ENCODE data around the gene HSPA1B.
"Not testable (repeated sequence)": the region's sequence is repeated elsewhere in the genome, so short reads cannot be mapped to it uniquely, and the experiment has no call there.

Gene HSPA1B

DNA sequence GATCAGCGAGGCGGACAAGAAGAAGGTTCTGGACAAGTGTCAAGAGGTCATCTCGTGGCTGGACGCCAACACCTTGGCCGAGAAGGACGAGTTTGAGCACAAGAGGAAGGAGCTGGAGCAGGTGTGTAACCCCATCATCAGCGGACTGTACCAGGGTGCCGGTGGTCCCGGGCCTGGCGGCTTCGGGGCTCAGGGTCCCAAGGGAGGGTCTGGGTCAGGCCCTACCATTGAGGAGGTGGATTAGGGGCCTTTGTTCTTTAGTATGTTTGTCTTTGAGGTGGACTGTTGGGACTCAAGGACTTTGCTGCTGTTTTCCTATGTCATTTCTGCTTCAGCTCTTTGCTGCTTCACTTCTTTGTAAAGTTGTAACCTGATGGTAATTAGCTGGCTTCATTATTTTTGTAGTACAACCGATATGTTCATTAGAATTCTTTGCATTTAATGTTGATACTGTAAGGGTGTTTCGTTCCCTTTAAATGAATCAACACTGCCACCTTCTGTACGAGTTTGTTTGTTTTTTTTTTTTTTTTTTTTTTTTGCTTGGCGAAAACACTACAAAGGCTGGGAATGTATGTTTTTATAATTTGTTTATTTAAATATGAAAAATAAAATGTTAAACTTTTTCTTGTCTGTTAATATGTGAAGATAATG is 2.2 kb downstream of the HSPA1B start:
- DNase-seq, result peak; percentile 59

DNA sequence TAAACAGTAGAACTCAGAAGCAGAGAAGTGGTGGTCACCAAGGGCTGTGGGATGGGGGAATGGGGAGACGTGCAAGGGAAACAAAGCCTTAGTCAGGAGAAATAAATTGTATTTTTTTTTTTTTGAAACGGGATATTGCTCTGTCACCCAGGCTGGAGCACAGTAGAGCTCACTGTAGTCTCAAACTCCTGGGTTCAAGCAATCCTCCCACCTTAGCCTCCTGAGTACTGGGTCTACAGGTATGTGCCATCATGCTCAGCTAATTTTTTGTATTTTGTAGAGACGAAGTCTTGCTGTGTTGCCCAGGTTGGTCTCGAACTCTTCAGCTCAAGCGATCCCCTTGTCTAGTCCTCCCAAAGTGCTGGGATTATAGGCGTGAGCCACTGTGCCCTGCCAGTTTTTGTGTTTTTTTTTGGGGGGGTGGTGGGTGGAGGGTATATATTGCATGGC is 3.4 kb downstream of the HSPA1B start:
- DNase-seq, result no peak

DNA sequence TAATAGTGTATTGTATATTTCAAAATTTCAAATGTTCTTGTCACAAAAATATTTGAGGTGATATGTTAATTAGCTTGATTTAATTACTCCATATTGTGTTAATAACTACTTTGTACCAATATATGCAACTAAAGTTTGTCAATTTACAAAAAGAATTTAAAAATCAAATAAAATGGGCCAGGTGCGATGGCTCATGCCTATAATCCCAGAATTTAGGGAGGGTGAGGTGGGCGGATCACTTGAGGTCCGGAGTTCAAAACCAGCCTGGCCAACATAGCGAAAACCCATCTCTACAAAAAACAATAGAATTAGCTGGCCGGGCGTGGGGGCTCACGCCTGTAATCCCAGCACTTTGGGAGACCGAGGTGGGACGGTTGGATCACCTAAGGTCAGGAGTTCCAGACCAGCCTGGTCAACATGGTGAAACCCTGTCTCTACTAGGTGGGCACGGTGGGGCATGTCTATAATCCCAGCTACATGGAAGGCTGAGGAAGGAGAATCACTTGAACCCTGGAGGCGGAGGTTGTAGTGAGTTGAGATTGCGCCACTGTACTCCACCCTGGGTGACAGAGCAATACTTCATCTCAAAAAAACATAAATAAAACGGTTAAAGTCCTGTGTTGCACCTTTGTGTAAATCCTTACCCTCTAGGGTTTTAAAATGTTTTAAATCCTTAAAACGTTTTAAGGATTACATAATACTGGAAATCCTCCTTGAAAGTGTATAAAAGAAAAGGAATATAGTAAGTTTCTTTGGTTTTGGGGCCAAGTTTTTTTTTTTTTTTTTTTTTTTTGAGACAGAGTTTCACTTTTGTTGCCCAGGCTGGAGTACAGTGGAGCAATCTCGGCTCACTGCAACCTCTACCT is 4.0 kb downstream of the HSPA1B start:
- DNase-seq, result no peak

DNA sequence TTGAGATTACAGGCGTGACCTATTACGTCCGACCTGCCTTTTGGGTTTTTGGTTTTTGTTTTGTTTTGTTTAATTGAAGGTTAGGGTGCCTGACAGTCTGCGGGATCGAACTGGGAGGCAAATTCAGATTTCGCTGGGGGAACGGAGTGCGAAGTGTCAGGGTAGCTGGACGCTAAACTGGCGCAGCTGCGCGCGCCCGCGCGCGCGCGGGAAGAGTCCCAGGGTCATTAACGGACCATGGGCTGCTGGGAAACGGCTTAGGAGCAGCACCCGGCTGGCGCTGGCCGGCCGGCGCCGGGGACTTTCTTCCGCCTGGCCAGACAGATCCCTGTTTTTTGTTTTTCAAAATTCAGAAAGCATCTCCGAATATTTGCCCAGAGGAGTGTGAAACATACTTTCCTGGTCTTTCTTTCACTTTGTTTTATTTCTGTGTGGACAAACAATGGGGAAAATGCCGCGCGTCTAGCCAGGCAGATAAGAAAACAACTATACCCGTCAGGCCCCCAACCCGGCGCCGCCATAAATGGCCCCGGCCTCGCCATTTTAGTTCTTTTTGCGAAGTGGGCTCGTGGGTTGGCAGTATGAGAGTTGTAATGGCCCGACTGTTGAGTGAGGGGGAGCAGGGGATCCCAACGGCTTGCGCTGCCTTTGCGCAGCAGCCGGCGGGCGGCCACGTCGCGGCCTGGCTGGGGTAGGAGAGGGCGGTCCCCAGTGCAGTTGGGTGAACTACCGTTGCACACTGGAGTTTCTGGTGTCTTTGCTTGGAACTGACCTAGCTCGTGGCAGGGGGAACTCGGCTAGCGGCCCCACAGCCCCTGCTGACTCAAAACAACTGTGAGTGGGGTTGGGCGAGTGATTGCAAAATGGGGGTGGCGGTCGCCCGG is 7.1 kb downstream of the HSPA1B start:
- DNase-seq, result peak; percentile 84

DNA sequence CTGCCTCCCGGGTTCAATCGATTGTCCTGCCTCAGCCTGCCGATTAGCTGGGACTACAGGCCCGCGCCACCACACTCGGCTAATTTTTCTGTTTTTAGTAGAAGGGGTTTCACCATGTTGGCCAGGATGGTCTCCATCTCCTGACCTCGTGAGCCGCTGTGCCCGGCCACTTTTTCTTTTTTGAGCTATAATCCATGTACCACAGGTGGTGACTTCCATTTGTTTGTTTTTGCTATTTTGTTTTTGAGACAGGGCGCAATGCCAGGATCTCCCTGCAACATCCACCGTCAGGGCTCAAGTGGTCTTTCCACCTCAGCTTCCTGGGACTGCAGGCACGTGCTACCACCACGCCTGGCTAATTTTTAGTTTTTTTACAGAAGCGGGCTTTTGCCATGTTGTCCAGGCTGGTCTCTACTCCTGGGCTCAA is 8.5 kb downstream of the HSPA1B start:
- no peak for DNase-seq

DNA sequence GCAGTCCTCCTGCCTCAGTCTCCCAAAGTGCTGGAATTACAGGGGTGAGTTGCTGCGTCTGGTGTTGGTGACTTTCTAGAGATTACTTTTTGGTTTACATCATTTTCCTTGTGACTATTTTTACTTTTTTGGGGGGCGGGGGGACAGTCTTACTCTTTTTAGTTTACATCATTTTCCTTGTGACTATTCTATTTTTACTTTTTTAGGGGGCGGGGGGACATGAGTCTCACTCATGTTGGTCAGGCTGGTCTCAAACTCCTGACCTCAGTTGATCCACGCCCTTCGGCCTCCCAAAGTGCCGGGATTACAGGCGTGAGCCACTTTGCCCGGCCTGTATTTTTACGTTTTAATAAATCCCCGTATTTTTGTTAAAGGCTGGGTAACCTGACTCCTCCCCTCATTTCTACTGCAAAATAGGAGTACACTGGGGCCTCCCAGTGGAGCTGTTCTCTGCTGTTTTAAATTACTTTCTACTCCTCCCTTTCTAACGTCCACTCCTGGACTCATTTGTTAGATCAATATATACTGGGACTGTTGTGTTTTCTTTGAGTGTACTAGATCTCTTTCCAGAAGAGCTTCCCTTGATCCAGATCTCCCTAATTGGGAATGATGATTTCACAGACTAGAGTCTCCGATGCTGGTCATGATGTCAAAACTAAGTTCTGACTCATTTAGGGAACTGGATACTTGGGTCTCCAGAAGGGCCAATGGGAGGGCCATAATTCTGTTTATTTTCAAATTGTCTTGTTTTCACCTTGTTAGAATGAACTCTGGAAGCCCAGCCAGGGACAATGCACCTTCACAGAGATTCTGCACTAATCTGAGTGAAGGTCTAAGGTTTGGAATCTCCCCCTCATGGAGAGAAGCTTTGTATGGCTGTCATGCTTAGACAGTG is 9.2 kb downstream of the HSPA1B start:
- no peak for DNase-seq

DNA sequence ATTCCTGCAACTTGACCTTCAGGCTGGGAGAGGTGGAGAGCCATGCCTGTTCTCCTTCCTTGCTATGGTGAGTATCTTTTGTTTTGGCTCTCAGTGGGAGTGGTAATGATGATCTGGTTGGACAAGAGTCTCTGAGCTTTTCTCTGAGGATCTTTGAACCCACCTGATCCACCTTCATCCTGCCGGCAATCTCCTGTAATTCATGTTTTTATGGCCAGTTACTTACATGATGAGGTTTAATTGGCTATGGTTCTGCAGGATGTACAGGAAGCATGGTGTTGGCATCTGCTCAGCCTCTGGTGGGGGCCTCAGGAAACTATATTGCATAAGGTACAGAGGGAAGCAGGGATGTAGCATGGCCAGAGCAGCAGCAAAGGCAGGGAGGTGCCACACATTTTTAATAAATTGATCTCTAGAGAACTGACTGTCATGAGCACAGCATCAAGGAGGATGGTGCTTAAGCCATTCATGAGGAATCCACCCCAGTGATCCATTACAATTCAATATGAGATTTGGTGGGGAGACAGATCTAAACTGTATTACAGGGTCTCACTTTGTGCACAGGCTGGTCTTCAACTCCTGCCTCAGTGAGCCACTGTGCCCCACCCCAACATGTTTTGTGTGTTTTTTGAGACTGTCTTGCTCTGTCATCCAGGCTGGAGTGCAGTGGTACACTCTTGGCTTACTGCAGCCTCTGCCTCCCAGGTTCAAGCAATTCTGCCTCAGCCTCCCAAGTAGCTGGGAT is 10.0 kb downstream of the HSPA1B start:
- no peak for DNase-seq

DNA sequence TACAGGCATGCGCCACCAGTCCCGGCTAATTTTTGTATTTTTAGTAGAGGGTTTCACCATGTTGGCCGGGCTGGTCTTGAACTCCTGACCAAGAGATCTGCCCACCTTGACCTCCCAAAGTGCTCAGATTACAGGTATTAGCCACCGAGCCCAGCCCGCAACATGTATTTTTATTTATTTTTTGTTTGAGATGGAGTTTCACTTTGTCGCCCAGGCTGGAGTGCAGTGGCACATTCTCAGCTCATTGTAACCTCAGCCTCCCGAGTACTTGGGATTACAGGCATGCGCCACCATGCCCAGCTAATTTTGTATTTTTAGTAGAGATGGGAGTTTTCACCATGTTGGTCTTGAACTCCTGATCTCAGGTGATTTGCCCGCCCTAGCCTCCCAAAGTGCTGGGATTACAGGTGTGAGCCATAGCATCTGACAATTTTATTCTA is 10.6 kb downstream of the HSPA1B start:
- not testable (repeated sequence) for DNase-seq

DNA sequence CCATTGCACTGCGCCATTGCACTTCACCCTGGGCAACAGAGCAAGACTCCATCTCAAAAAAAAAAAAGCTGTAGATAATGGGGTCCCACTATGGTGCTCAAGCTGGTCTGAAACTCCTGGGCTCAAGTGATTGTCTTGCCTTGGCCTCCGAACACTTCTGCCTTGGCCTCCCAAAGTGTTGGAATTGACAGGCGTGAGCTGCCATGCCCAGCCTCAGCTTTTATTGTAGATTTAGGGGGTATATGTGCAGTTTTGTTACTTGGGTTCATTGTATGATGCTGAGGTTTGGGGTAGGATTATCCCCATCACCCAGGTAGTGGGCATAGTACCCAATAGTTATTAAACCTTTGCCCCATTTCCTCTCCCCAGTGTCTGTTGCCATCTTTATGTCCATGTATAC is 11.4 kb downstream of the HSPA1B start:
- no peak for DNase-seq

DNA sequence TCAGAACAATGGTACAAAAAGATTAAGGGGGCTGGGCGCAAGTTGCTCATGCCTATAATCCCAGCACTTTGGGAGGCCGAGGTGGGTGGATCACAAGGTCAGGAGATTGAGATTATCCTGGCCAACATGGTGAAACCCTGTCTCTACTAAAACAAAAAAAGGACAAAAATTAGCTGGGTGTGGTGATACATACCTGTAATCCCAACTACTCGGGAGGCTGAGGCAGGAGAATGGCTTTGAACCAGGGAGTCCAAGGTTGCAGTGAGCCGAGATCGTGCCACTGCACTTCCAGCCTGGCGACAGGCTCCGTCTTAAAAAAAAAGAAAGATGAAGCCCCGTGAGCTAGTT is 12.2 kb downstream of the HSPA1B start:
- DNase-seq, result not testable (repeated sequence)

DNA sequence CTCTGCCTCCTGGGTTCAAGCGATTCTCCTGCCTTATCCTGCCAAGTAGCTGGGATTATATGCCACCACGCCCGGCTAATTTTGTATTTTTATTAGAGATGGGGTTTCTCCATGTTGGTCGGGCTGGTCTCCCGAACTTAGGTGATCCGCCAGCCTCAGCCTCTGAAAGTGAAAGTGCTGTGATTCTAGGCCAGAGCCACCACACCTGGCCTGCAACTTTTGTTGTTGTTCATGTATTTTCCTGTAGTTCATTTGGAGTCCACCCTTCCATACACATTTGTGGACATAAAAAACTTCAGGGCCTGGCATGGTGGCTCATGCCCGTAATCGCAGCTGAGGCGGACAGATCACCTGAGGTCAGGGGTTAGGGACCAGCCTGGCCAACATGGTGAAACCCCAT is 14.5 kb downstream of the HSPA1B start:
- no peak for DNase-seq

DNA sequence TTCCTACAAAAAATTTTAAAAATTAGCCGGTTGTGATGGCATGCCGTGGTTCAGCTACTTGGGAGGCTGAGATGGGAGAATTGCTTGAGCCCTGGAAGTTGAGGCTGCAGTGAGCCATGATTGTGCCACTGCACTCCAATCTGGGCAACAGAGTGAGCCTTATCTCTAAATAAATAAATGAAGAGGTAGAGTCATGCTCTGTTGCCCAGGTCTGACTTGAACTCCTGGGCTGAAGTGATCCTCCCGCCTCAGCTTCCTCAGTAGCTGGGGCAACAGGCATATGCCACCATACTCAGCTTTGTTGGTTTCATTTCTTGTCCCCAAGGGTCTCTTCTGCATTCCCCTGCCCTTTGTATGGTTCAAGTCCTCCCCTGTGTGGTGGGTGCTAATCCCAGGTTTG is 17.0 kb downstream of the HSPA1B start:
- DNase-seq, result no peak

DNA sequence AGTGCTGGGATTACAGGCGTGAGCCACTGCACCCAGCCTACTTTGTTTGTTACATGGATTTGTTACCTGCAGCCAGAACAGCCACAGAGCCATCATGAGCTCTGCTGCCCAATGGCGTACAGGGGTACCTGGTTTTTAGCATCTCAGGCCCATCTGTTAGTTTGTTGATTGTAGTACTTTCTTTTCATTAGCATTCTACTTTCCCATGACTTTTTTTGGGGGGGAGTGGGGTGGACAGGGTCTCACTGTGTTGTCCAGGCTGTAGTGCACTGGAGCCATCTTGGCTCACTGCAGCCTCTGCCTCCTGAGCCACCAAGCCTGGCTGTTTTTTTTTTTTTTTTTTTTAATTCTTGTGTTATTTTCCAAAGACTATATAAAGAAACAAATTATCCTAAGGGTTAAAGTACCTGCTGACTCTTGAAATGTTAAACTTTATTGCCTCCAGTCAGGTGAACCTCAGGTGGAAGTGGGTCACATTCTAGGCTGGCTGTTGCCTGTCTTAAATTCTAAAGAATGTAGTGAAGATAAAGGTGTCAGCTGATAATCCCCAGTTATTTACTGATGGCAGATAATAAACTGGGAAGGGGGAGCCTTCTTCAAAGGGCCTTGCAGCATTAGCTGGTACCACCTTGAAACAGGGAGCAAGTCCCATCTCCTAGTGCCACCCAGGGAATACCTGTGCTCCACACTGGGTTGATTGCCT is 19.9 kb downstream of the HSPA1B start:
- DNase-seq, result no peak

DNA sequence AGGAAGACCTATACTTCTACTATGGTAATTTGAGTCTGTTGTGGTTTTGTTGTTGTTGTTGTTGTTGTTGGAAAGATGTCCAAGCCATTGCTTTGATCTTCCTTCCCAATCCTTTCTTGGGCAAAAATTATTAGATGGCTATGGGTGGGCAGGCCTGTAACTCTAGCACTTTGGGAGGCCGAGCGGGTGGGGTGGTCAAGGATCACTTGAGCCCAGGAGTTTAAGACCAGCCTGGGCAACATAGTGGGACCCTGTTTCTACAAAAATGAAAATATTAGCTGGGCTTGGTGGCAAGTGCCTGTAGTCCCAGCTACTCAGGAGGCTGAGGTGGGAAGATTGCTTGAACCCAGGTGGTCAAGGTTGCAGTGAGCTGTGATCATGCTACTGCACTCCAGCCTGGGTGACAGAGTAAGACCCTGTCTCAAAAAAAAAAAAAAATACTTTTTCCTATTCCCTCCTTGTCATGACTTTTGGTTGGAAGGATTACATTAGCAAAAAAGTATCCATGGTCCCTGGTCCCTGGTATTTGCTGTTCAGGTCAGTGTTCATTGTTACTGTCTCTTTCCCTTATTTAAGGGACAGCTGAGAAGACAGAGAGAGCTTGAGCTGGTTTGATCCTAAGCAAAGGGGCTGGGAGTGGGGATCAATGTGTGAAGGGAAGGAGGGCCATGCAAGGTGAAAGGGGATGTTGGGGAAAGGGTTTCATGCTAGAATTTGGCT is 23.4 kb downstream of the HSPA1B start:
- DNase-seq, result no peak

DNA sequence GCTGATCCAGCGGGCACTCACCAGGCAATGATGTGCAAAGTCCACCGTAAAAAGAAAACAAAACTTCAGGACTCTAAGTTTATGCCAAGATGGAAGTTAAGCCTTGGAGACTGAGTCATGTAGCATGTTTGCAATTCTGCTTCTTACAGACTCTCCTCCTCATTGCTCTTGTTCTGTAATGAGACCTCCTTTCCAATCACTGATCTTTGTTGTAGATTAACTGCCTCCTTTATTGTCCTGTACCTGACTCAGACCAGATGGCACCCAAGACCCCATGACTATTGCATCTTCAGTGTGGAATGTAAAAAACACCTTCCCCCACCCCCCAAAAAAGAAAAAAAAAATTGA is 23.9 kb downstream of the HSPA1B start:
- no peak for DNase-seq

DNA sequence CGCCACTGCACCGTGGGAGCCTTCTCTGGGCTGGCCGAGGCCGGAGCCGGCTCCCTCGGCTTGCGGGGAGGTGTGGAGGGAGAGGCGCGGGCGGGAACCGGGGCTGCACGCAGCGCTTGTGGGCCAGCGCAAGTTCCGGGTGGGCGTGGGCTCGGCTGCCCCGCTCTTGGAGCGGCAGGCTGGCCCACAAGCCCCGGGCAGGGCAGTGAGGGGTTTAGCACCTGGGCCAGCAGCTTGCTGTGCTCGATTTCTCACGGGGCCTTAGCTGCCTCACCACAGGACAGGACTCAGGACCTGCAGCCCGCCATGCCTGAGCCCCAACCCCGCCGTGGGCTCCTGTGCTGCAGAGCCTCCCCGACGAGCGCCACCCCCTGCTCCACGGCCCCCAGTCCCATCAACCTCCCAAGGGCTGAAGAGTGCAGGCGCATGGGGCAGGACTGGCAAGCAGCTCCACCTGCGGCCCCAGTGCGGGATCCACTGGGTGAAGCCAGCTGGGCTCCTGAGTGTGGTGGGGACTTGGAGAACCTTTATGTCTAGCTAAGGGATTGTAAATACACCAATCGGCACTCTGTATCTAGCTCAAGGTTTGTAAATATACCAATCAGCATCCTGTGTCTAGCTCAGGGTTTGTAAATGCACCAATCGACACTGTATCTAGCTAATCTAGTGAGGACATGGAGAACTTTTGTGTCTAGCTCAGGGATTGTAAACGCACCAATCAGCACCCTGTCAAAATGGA is 24.6 kb downstream of the HSPA1B start:
- DNase-seq, result not testable (repeated sequence)

DNA sequence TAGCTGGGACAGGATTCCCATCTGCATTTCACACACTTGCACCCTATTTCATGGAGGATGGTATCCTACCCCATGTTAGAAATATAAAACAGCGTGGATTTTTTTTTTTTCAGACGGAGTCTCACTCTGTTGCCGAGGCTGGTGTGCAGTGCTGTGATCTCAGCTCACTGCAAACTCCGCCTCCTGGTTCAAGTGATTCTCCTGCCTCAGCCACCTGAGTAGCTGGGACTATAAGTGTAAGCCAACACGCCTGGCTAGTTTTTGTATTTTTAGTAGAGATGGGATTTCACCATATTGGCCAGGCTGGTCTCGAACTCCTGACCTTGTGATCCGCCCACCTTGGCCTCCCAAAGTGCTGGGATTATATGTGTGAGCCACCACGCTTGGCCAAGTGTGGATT is 30.2 kb downstream of the HSPA1B start:
- DNase-seq, result not testable (repeated sequence)

DNA sequence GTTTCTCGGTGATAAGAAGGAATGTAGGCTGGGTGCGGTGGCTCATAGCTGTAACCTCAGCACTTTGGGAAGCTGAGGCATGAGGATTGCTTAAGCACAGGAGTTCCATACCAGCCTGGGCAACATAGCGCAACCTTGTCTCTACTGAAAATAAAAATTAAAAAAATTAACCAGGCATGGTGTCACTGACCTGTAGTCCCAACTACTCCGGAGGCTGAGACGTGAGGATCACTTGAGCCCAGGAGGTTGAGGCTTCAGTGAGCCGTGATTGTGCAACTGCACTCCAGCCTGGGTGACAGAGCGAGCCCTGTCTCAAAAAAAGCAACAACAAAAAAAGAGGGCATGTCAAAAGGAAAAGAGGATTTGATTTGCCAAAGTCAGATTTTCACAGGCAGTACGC is 31.2 kb downstream of the HSPA1B start:
- DNase-seq, result no peak

DNA sequence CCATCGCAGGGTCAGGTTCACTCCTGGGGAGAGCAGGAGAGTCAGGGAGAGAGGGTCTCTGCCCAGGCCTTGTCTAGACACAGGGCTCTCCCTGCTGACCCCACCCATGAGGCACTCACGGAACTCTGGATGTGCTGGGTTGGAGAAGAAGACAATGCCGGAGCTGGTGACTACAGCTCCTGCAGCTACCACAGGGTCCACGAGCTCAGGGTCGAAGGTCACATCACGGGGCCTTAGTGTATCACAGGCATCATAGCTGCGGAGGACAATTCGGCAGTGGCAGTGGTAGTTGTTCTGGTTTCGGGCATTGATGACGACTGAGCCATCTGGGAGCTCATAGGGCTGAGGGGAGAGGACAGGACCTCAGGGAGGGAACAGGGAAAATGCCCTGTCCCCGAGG is 32.4 kb downstream of the HSPA1B start:
- DNase-seq, result no peak

DNA sequence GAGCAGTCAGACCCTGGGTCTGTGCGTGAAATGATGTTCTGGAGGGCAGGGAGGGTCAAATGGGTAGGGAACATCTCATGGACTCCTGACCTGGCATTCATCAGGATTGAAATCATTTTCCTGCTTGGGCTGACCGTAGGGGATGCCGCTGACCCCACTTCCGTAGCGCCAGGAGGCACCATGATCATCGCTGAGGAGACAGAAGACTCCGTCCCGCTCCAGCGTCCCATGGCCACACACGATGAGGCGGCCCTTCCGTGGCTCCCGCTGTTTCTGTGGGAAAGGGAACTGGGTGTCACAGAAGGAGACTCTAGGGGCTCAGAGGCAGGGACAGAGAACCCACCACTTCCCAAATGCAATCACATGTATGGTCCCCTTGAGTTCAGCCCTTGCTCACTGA is 32.8 kb downstream of the HSPA1B start:
- no peak for DNase-seq

All from fibroblast of skin of right quadriceps (primary cell).